Activated CD4-positive, alpha-beta T cell treated with anti-CD3 and anti-CD28 coated beads, Interleukin-2, amount 50 U/mL, for 16 hours (primary cell): ENCODE measurements around the gene PAM.
"Not testable (repeated sequence)": the region's sequence is repeated elsewhere in the genome, so short reads cannot be mapped to it uniquely, and the experiment has no call there.

Experiments used
- DNase-seq: peaks from one replicate; pipeline ENCODE4 v3.0.0-alpha.2; 2020

The PAM gene

GRCh38 chr5:103006921-103007320, 251.8 kb downstream of the PAM start:
- no peak for DNase-seq

- no peak for DNase-seq
These were observed 255.1 kb downstream of the PAM start for GRCh38 chr5:103010168-103010567.

GRCh38 chr5:103013933-103014552, 258.9 kb downstream of the PAM start:
- DNase-seq: no peak

- DNase-seq: no peak
These were observed 259.9 kb downstream of the PAM start for GRCh38 chr5:103014983-103015382.

GRCh38 chr5:103016167-103016566, 261.1 kb downstream of the PAM start:
- DNase-seq: no peak

GRCh38 chr5:103019804-103020203, 264.7 kb downstream of the PAM start:
- no peak for DNase-seq

GRCh38 chr5:103021314-103021713, 266.2 kb downstream of the PAM start:
- DNase-seq: peak; percentile 13

- no peak for DNase-seq
These were observed 272.2 kb downstream of the PAM start for GRCh38 chr5:103027267-103027666.

GRCh38 chr5:103031607-103032006, 276.5 kb downstream of the PAM start:
- DNase-seq: no peak

- no peak for DNase-seq
These were observed 278.6 kb downstream of the PAM start for GRCh38 chr5:103033696-103034095.

GRCh38 chr5:103034662-103035392, 279.7 kb downstream of the PAM start:
- no peak for DNase-seq

GRCh38 chr5:103035701-103036100, 280.6 kb downstream of the PAM start:
- no peak for DNase-seq

GRCh38 chr5:103036601-103037000, 281.5 kb downstream of the PAM start:
- DNase-seq: no peak

- no peak for DNase-seq
These were observed 282.8 kb downstream of the PAM start for GRCh38 chr5:103037673-103038455.

- no peak for DNase-seq
These were observed 286.1 kb downstream of the PAM start for GRCh38 chr5:103041071-103041676.

- not testable (repeated sequence) for DNase-seq
These were observed 291.6 kb downstream of the PAM start for GRCh38 chr5:103046706-103047105.

GRCh38 chr5:103057208-103058130, 302.4 kb downstream of the PAM start:
- no peak for DNase-seq

- DNase-seq: no peak
These were observed 304.4 kb downstream of the PAM start for GRCh38 chr5:103059525-103059924.

- DNase-seq: no peak
These were observed 305.4 kb downstream of the PAM start for GRCh38 chr5:103060424-103060954.

- no peak for DNase-seq
These were observed 311.2 kb downstream of the PAM start for GRCh38 chr5:103066326-103066725.

GRCh38 chr5:103073500-103073899, 318.4 kb downstream of the PAM start:
- DNase-seq: not testable (repeated sequence)

- no peak for DNase-seq
These were observed 320.3 kb downstream of the PAM start for GRCh38 chr5:103075442-103075841.
